Breast epithelium (tissue), 4 donors: ENCODE measurements around the gene ST6GALNAC3. TPM values are rescaled to one million over a fixed set of nuclear protein-coding genes. Genes with fewer than 3 reads are reported as not detected.

Source experiments
- DNase-seq, 2 donors: peaks; one replicate each; pipeline ENCODE4 v3.0.0-alpha.2; 2019; ENCODE audit warnings: low spot score in 2 of 2
- H3K27ac ChIP-seq, 2 donors: fragments of 200-600 bp; sonication (generic) in 1 of 2; one replicate each; pipeline ENCODE4 v1.5.1; 2016 to 2019; ENCODE audit warnings: mild to moderate bottlenecking in 1 of 2
- H3K27me3 ChIP-seq, 2 donors: fragments of 200-600 bp; sonication (generic) in 1 of 2; one replicate each; pipeline versions ENCODE4 v1.5.1 to v1.6.0; 2017 to 2019; ENCODE audit warnings: control low read depth in 1 of 2, mild to moderate bottlenecking in 1 of 2
- H3K36me3 ChIP-seq: fragments of 200-600 bp; one replicate; pipeline ENCODE4 v1.5.1; 2019
- H3K4me1 ChIP-seq, 2 donors: fragments of 200-600 bp; sonication (generic); one replicate each; pipeline ENCODE4 v1.5.1; 2016 to 2019; ENCODE audit warnings: control low read depth in 1 of 2
- H3K4me3 ChIP-seq, 3 donors: fragments of 200-600 bp; sonication (generic); 1 replicate in 2 of 3; 2 replicates in 1 of 3; pipeline ENCODE4 v1.5.1; 2016 to 2019; ENCODE audit warnings: mild to moderate bottlenecking in 3 of 3, moderate library complexity in 2 of 3
- H3K9me3 ChIP-seq, 2 donors: fragments of 200-600 bp; sonication (generic) in 1 of 2; one replicate each; pipeline ENCODE4 v1.5.1; 2016 to 2019; ENCODE audit warnings: control low read depth in 1 of 2
- POLR2A ChIP-seq: fragments of 450-650 bp; IDR thresholded peaks from one replicate; pipeline ENCODE4 v1.6.1; 2016; ENCODE audit warnings: antibody characterized with exemption, mild to moderate bottlenecking, moderate library complexity
- POLR2AphosphoS5 ChIP-seq, 3 donors: sonication (generic); formaldehyde crosslinking; IDR thresholded peaks; one replicate each; pipeline ENCODE4 v1.6.1; 2017; ENCODE audit warnings: antibody characterized with exemption in 3 of 3
- intact Hi-C: fragments of 100-400 bp; cut with DNase I; formaldehyde crosslinking; loops from one replicate; pipeline ENCODE4 v1.15.1; 2023; ENCODE audit warnings: low total_unique reads
- total RNA-seq, 3 donors: library from RNA; depleted of rRNA; stranded (reverse); fragments of >200 nt; gene quantifications; one replicate each; pipeline ENCODE4 v1.1.0, GENCODE V29; 2016
- TF ChIP-seq, protein P1 (sequence below), 3 donors: fragments of 450-650 bp; IDR thresholded peaks; one replicate each; pipeline ENCODE4 v1.5.1; 2016 to 2017; ENCODE audit warnings: antibody characterized with exemption in 3 of 3, mild to moderate bottlenecking in 3 of 3, moderate library complexity in 3 of 3

Gene ST6GALNAC3
- total RNA-seq, 3 donors from 2014 or later, result 4.1 to 14.4 (median 8.5) TPM

DNA sequence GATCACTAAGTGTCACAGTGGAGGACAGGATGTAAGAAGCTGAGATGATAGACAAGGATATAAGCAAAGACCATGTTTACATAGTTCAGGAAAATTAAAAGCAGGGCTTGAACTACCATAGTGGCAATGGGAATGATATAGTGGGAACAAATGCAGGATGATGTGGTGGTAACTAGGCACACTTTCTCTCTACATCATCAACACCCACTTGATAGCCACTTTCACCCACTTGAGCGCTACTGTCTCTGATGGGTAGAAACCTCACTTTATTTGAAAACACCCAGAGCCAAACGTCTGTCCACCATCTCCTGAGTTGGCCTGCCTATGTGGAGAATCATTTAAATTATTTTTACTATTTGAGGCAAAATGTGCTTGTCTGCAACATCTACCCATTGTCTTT, 487.7 kb downstream of the ST6GALNAC3 start:
- TF ChIP-seq, protein P1, sequence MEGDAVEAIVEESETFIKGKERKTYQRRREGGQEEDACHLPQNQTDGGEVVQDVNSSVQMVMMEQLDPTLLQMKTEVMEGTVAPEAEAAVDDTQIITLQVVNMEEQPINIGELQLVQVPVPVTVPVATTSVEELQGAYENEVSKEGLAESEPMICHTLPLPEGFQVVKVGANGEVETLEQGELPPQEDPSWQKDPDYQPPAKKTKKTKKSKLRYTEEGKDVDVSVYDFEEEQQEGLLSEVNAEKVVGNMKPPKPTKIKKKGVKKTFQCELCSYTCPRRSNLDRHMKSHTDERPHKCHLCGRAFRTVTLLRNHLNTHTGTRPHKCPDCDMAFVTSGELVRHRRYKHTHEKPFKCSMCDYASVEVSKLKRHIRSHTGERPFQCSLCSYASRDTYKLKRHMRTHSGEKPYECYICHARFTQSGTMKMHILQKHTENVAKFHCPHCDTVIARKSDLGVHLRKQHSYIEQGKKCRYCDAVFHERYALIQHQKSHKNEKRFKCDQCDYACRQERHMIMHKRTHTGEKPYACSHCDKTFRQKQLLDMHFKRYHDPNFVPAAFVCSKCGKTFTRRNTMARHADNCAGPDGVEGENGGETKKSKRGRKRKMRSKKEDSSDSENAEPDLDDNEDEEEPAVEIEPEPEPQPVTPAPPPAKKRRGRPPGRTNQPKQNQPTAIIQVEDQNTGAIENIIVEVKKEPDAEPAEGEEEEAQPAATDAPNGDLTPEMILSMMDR (IDR thresholded peaks at IDR 0.05), result no peak
- no peak for TF ChIP-seq POLR2A
- no peak for TF ChIP-seq POLR2AphosphoS5 (IDR thresholded peaks at IDR 0.05)
- H3K27ac ChIP-seq, result no peak overlapping the region
- no peaks in the 10 kb centered on the region for H3K36me3 ChIP-seq
- intact Hi-C loops, result no loop called here
- H3K27me3 ChIP-seq, result no peaks in the 10 kb centered on the region
- DNase-seq, result no peak
- no peaks in the 10 kb centered on the region for H3K9me3 ChIP-seq
- no peaks in the 10 kb centered on the region for H3K4me1 ChIP-seq
- no peak overlapping the region for H3K4me3 ChIP-seq

DNA sequence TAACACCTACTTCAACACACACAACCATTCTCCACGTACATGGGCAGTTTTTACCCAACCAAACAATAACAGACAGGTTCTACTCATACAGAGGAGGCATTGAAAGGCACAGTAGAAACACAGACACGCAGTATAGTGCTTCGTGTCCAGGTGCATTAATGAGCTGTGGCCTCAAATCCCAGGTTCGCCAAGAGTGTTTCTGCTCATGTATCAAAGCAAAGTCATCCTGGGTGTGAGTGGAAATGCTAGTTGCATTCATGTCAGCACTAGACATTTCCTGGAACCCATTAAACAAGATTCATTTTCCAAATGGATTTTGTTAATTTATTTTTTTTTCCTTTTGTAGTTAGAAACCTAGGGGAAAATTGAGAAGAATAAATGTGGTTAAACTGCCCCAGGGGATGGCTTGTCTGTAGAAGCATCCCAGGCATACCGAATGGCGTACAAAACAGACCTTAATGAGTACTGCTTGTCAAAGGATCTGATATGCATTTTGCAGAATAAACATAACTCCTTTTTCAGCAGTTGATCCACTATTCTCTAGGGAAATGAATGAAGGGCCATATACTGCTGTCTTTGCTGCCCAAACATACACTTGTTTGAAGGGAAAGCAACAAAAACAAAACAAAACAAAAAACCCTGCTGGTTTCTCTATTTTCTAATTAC, 494.2 kb downstream of the ST6GALNAC3 start:
- TF ChIP-seq POLR2AphosphoS5 (IDR thresholded peaks at IDR 0.05), result no peak
- TF ChIP-seq, protein P1 (IDR thresholded peaks at IDR 0.05), result no peak
- TF ChIP-seq POLR2A, result no peak
- no peak overlapping the region for H3K4me3 ChIP-seq
- intact Hi-C loops, result no loop called here
- no peak overlapping the region for H3K27ac ChIP-seq
- H3K9me3 ChIP-seq, result no peaks in the 10 kb centered on the region
- no peak for DNase-seq
- no peaks in the 10 kb centered on the region for H3K36me3 ChIP-seq
- H3K27me3 ChIP-seq, result no peaks in the 10 kb centered on the region
- no peaks in the 10 kb centered on the region for H3K4me1 ChIP-seq

DNA sequence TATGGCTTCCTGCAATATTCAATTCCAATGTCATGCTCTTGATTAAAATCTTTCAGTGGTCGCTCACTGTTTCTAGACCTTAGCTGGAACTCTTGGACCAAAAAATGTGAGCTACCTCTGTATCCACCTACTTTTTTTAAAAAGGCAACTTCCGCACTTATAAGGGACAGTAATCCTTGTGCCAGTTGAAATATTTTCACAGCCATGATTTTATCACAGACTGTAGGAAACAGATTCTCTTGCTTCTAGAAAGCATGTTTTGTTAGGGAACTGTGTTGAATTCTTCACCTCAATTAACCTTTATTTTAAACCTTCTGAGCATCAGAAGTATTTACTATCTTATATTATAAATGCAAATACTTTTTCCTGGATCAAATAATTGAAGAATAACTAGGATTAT, 496.7 kb downstream of the ST6GALNAC3 start:
- no peak for TF ChIP-seq POLR2AphosphoS5 (IDR thresholded peaks at IDR 0.05)
- intact Hi-C loops, result no loop called here

DNA sequence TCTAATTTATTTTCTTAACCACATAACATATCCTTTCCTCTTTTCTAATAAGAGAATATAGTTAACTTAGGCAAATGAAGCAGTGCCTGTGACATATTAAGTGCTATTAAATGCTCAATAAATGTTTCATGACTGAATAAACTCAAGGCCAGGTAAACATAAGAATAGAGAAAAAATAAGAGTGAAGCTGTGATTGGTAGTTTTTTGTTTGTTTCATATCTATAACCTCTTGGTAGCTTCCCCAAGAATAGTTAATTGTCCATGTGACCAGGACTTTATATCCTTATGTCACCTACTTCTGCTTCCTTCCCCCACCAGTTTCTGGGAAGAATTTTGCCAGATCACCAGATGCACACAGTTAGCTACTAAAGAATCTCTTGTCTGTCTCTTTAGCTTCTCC, 497.7 kb downstream of the ST6GALNAC3 start:
- DNase-seq, result no peak
- H3K27ac ChIP-seq, result no peak overlapping the region
- H3K4me1 ChIP-seq, result no peaks in the 10 kb centered on the region
- no peaks in the 10 kb centered on the region for H3K27me3 ChIP-seq
- H3K9me3 ChIP-seq, result no peaks in the 10 kb centered on the region
- intact Hi-C loops, result no loop called here
- TF ChIP-seq POLR2AphosphoS5 (IDR thresholded peaks at IDR 0.05) (no peak), POLR2A (no peak)
- TF ChIP-seq, protein P1 (IDR thresholded peaks at IDR 0.05), result no peak
- no peak overlapping the region for H3K4me3 ChIP-seq
- no peaks in the 10 kb centered on the region for H3K36me3 ChIP-seq

More for the DNA sequence above, 496.7 kb downstream of the ST6GALNAC3 start:
- no peaks in the 10 kb centered on the region for H3K4me1 ChIP-seq
- no peak overlapping the region for H3K27ac ChIP-seq
- no peaks in the 10 kb centered on the region for H3K36me3 ChIP-seq
- DNase-seq, result no peak
- H3K27me3 ChIP-seq, result no peaks in the 10 kb centered on the region
- no peak overlapping the region for H3K4me3 ChIP-seq
- no peaks in the 10 kb centered on the region for H3K9me3 ChIP-seq

DNA sequence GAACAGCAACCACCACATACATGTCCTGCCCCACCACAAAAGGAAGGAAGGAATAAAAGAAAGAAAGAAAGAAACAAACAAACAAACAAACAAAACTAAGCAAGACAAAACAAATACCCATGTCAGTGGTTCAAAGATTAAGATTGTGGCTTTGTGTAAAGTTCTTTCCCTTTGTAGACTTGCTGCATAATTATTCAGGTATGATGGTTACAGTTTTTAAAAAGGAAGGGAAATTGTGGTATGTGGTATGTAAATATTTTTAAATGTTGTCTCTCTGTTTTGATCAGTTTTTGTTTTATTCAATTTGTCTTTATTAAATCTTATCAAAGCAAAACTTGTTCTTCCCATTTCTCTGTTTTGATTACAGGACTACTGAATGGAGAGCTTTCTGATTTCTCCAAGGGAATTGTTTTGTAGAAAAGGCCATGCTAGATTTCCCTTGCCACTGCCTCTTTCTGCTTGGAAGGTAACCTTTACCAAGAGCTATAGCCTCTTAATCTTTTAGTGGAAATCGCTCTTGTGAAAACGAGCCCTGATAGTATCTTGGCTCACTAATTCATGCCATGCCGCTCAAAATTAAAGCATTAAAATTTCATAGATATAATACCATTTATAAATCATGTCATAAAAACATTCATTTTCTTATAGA, 502.5 kb downstream of the ST6GALNAC3 start:
- intact Hi-C loops, result no loop called here
- TF ChIP-seq POLR2AphosphoS5 (IDR thresholded peaks at IDR 0.05) (no peak), POLR2A (no peak)
- TF ChIP-seq, protein P1 (IDR thresholded peaks at IDR 0.05), result no peak
- no peaks in the 10 kb centered on the region for H3K27me3 ChIP-seq

More for the DNA sequence above, 502.5 kb downstream of the ST6GALNAC3 start:
- Histone ChIP-seq H3K27ac (no peak overlapping the region), H3K9me3 (no peaks in the 10 kb centered on the region), H3K4me3 (no peak overlapping the region), H3K36me3 (no peaks in the 10 kb centered on the region), H3K4me1 (no peaks in the 10 kb centered on the region)
- DNase-seq, result no peak
